AG04449 (cell line): ENCODE data around the gene JAZF1.
A peak's percentile ranks its signal among the peaks of the same experiment; 100 is the strongest.

Experiments
- CTCF ChIA-PET: fragments of 350-600 bp; formaldehyde crosslinking; extraction: SDS; loops from one replicate; lab custom pipeline; 2021; ENCODE audit warnings: antibody characterized with exemption; lab: Yijun Ruan, JAX
- POLR2A ChIA-PET: fragments of 400-600, 350-600 bp; formaldehyde crosslinking; extraction: SDS; loops from one replicate; lab custom pipeline; 2020; ENCODE audit warnings: antibody characterized with exemption, inconsistent platforms; lab: Yijun Ruan, JAX
- DNase-seq: peaks from one replicate; pipeline ENCODE4 v3.0.0-alpha.2; 2010; ENCODE audit warnings: low read depth, low spot score
- H3K4me3 ChIP-seq: 2 replicates; pipeline ENCODE4 v1.5.1; 2011; ENCODE audit warnings: low read depth, mild to moderate bottlenecking, control low read depth, low read length
- TF ChIP-seq, protein P1 (sequence below): IDR thresholded peaks from one replicate; pipeline ENCODE4 v1.5.1; 2011; ENCODE audit warnings: mild to moderate bottlenecking, moderate library complexity, low read length, control low read depth, inconsistent platforms; ENCODE audit not compliant: insufficient read depth; ENCODE audit errors: missing control alignments

Gene JAZF1

DNA sequence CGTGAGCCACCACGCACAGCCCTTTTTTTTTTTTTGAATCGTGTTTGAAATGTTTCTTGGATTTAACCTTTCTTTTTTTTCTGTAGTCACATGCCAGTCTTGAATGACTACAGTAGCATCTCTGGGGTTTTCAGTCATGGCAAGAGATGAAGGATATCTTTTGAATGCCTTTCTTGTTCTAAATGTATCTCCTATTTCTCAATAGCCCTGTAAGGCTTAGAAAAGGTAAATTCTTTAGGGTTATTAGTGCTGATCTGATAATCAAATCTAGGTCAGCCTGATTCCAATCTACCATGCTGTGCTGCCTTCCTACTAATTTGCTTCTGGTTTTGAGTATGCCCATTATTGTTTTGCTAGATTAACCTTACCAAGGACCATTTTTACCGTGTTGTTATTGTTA is 370.4 kb downstream of the JAZF1 start:
- DNase-seq, result no peak

DNA sequence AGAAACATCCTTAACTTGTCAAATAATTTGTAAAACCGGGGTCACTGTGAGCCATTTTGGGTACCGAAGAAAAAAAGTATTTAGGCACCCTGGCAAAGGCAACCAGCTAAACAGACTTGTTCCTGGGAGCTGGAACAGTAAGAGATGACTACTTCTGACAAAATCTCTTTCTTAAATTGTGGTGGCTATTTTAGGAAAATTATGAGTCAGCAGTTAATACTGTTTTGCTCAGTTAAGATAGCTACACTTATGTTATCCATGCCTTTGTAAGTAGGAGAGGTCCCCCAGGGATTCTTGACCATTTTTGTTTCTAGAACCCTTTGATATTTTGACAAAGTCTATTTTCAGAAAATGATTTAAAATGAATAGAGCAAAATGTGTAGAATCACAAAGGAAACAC is 372.0 kb downstream of the JAZF1 start:
- TF ChIP-seq, protein P1, sequence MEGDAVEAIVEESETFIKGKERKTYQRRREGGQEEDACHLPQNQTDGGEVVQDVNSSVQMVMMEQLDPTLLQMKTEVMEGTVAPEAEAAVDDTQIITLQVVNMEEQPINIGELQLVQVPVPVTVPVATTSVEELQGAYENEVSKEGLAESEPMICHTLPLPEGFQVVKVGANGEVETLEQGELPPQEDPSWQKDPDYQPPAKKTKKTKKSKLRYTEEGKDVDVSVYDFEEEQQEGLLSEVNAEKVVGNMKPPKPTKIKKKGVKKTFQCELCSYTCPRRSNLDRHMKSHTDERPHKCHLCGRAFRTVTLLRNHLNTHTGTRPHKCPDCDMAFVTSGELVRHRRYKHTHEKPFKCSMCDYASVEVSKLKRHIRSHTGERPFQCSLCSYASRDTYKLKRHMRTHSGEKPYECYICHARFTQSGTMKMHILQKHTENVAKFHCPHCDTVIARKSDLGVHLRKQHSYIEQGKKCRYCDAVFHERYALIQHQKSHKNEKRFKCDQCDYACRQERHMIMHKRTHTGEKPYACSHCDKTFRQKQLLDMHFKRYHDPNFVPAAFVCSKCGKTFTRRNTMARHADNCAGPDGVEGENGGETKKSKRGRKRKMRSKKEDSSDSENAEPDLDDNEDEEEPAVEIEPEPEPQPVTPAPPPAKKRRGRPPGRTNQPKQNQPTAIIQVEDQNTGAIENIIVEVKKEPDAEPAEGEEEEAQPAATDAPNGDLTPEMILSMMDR, result no peak
- no peak overlapping the region for H3K4me3 ChIP-seq
- CTCF ChIA-PET, result interaction anchor here (0.9 to 1.5 kb wide), 3 partner anchors 15 to 289 kb away, joined by 3 to 4 read pairs (median 3); no protein-coding TSS in a partner anchor
- POLR2A ChIA-PET, result interaction anchor here (0.7 kb wide), 1 partner anchor 205 kb away, joined by 3 read pairs; no protein-coding TSS in a partner anchor
- DNase-seq, result peak; percentile 52

More for the DNA sequence above, 370.4 kb downstream of the JAZF1 start:
- TF ChIP-seq, protein P1, result no peak
- H3K4me3 ChIP-seq, result no peak overlapping the region
- CTCF ChIA-PET, result no interaction called here
- POLR2A ChIA-PET, result no interaction called here

DNA sequence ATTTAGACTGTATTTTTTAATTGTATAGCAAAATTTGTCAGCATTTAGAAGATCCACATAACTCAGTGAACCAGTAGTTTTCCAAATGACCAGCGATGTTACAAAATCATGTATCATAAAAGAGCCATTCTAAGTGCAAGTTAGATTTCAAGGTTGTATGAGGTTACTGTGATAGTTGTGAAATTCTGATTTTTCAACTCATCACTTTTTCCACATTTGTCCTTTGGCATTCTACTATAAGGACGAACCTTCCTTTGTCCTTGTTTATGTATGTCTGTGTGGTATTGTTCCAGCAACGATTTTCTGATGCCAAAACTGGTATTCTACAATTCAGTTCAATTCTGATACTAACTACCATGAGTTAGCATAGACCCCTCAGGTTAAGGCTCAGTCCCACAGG is 376.5 kb downstream of the JAZF1 start:
- no peak for DNase-seq
- TF ChIP-seq, protein P1, result no peak
- no peak overlapping the region for H3K4me3 ChIP-seq
- POLR2A ChIA-PET, result no interaction called here
- CTCF ChIA-PET, result no interaction called here

DNA sequence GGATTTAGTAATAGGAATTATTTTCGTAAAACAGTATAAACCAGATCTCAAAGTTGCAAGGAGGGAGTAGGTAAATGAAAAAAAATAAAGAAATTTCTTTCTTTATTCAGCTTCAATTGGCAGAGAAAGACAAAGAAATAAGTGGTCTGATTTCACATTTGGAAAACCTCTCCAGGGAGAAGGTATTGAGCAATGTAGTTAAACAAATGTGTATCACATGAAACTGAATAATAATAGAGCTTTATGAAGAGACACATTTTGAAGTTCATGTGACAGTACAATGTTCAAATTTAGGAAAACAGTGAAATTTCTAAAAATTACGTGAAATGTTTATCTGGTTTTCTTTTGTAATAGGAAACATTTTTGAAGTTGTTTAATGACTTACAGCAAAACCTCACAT is 377.6 kb downstream of the JAZF1 start:
- no peak for DNase-seq
- CTCF ChIA-PET, result interaction anchor here (0.6 to 2.6 kb wide), 4 partner anchors 9 to 29 kb away, joined by 3 to 6 read pairs (median 3); no protein-coding TSS in a partner anchor
- TF ChIP-seq, protein P1, result no peak
- H3K4me3 ChIP-seq, result no peak overlapping the region
- POLR2A ChIA-PET, result no interaction called here

DNA sequence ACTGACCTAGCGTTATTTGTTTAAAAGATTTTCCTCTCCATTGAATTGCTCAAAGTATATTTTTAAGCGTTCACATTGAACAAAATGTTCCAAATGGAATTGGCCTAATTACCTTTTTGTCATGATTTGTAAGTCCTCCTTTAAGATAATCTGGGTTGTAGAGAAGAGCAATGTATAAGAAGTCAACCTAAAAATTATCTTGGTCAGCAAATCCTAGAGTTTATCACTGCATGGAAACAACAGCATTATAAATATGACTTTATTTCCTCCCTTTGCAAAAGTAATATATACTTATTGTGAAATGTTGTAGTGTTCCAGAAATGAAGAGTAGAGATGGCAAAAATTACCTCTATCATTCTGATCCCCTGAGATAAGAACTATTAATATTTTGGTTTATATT is 381.4 kb downstream of the JAZF1 start:
- no peak for DNase-seq
- ChIA-PET CTCF (interaction anchor here (0.7 to 2.2 kb wide), 3 partner anchors 10 to 24 kb away, joined by 3 to 12 read pairs (median 4); no protein-coding TSS in a partner anchor), POLR2A (no interaction called here)
- H3K4me3 ChIP-seq, result no peak overlapping the region
- TF ChIP-seq, protein P1, result no peak

DNA sequence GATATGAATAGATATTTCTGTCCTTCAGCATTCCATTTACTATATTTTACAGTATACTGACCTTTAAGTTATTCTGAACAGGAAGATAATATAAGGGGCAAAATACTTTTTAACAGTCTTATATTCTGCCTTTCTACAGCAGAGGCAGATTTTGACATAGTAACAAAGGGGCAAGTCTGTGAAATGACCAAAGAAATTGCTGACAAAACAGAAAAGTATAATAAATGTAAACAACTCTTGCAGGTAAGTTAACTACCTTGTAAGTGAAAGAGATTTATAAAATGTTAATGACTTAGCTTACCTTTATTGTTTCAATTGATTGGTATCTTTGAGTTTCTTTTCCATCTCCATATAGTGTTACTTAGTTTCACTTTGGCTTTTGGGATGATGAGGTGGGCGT is 384.6 kb downstream of the JAZF1 start:
- no peak for DNase-seq
- H3K4me3 ChIP-seq, result no peak overlapping the region
- ChIA-PET POLR2A (no interaction called here), CTCF (interaction anchor here (0.7 to 1.4 kb wide), 3 partner anchors 11 to 298 kb away, joined by 3 read pairs; no protein-coding TSS in a partner anchor)
- TF ChIP-seq, protein P1, result no peak
